NCI-H2171 treated with DMSO at 0.1 percent for 48 hours (cell line): ENCODE measurements around the gene POLRMT.
"Not testable (repeated sequence)": the region's sequence is repeated elsewhere in the genome, so short reads cannot be mapped to it uniquely, and the experiment has no call there.

Experiments
- DNase-seq: peaks from one replicate; lab custom pipeline; 2025; lab: John Stamatoyannopoulos, UW

The POLRMT gene

GRCh38 chr19:626566-626965 is 6.8 kb downstream of the POLRMT start:
- DNase-seq = peak; percentile 14

- no peak for DNase-seq
These were observed 8.1 kb downstream of the POLRMT start for GRCh38 chr19:625257-625656.

- no peak for DNase-seq
These were observed 8.8 kb downstream of the POLRMT start for GRCh38 chr19:624433-625109.

GRCh38 chr19:623974-624373 is 9.4 kb downstream of the POLRMT start:
- no peak for DNase-seq

- no peak for DNase-seq
These were observed 10.0 kb downstream of the POLRMT start for GRCh38 chr19:623175-623916.

GRCh38 chr19:622666-623065 is 10.7 kb downstream of the POLRMT start:
- no peak for DNase-seq

- no peak for DNase-seq
These were observed 11.5 kb downstream of the POLRMT start for GRCh38 chr19:621819-622218.

- not testable (repeated sequence) for DNase-seq
These were observed 12.1 kb downstream of the POLRMT start for GRCh38 chr19:621191-621590.

- DNase-seq = no peak
These were observed 13.0 kb downstream of the POLRMT start for GRCh38 chr19:620166-620862.

GRCh38 chr19:619286-620002 is 13.9 kb downstream of the POLRMT start:
- no peak for DNase-seq

GRCh38 chr19:618674-619285 is 14.6 kb downstream of the POLRMT start:
- DNase-seq = no peak

- DNase-seq = no peak
These were observed 15.1 kb downstream of the POLRMT start for GRCh38 chr19:618247-618619.

- DNase-seq = no peak
These were observed 15.6 kb downstream of the POLRMT start for GRCh38 chr19:617551-618246.

- no peak for DNase-seq
These were observed 16.4 kb downstream of the POLRMT start for GRCh38 chr19:616747-617526.

GRCh38 chr19:616062-616700 is 17.2 kb downstream of the POLRMT start:
- no peak for DNase-seq

GRCh38 chr19:615619-616018 is 17.7 kb downstream of the POLRMT start:
- DNase-seq = no peak

- no peak for DNase-seq
These were observed 19.4 kb downstream of the POLRMT start for GRCh38 chr19:613732-614567.

GRCh38 chr19:612941-613340 is 20.4 kb downstream of the POLRMT start:
- DNase-seq = no peak

GRCh38 chr19:611481-611868 is 21.9 kb downstream of the POLRMT start:
- DNase-seq = no peak
